CD4-positive, CD25-positive, alpha-beta regulatory T cell (primary cell): ENCODE measurements around the gene FABP1. TPM values are rescaled to one million over a fixed set of nuclear protein-coding genes. Genes with fewer than 3 reads are reported as not detected.

Source experiments
- ATAC-seq, 2 donors: fragments of 150-1000 bp; cut with Tn5 transposase; one replicate each; pipeline ENCODE4 v1.10.0; 2021; ENCODE audit warnings: low read depth in 2 of 2, moderate number of reproducible peaks in 2 of 2, moderate library complexity in 1 of 2
- DNase-seq, 3 donors: peaks; one replicate each; pipeline versions ENCODE4 v3.0.0 to v3.0.0-alpha.2; 2012 to 2022; ENCODE audit warnings: mixed read lengths in 1 of 3
- H3K27ac ChIP-seq: one replicate; pipeline ENCODE4 v1.7.0; 2013; ENCODE audit warnings: mild to moderate bottlenecking, low read length; ENCODE audit not compliant: insufficient read depth, poor library complexity, severe bottlenecking
- H3K27me3 ChIP-seq: one replicate; pipeline ENCODE4 v1.7.0; 2013; ENCODE audit warnings: low read length; ENCODE audit not compliant: control insufficient read depth, insufficient read depth
- H3K36me3 ChIP-seq: one replicate; pipeline ENCODE4 v1.7.0; 2013; ENCODE audit warnings: mild to moderate bottlenecking, low read length, moderate library complexity; ENCODE audit not compliant: control insufficient read depth, insufficient read depth
- H3K4me1 ChIP-seq: 2 replicates; pipeline ENCODE4 v1.7.0; 2013; ENCODE audit warnings: mild to moderate bottlenecking, low read length; ENCODE audit not compliant: insufficient read depth, control insufficient read depth, poor library complexity, severe bottlenecking
- H3K4me3 ChIP-seq: one replicate; pipeline ENCODE4 v1.7.0; 2013; ENCODE audit warnings: low read depth, mild to moderate bottlenecking, low read length, moderate library complexity
- H3K9me3 ChIP-seq, 2 experiments: 1 replicate in 1 of 2; 2 replicates in 1 of 2; pipeline ENCODE4 v1.7.0; 2013; ENCODE audit warnings: low read length in 2 of 2, mild to moderate bottlenecking in 1 of 2, moderate library complexity in 1 of 2; ENCODE audit not compliant: control insufficient read depth in 2 of 2
- H3K27ac Mint-ChIP-seq, 3 donors: one replicate each; pipeline ENCODE4 v1.8.0; 2020 to 2022; ENCODE audit warnings: mild to moderate bottlenecking in 3 of 3, mixed read lengths in 3 of 3, moderate library complexity in 2 of 3
- H3K27me3 Mint-ChIP-seq: one replicate; pipeline ENCODE4 v1.8.0; 2022; ENCODE audit warnings: mild to moderate bottlenecking, mixed read lengths
- H3K36me3 Mint-ChIP-seq: one replicate; pipeline ENCODE4 v1.8.0; 2020; ENCODE audit warnings: mixed read lengths
- H3K4me1 Mint-ChIP-seq, 4 donors: one replicate each; pipeline ENCODE4 v1.8.0; 2020 to 2022; ENCODE audit warnings: mixed read lengths in 4 of 4, mild to moderate bottlenecking in 1 of 4
- H3K4me3 Mint-ChIP-seq, 4 donors: one replicate each; pipeline ENCODE4 v1.8.0; 2020 to 2022; ENCODE audit warnings: mild to moderate bottlenecking in 4 of 4, mixed read lengths in 4 of 4, moderate library complexity in 3 of 4
- H3K9me3 Mint-ChIP-seq, 7 donors: one replicate each; pipeline ENCODE4 v1.8.0; 2020 to 2022; ENCODE audit warnings: mixed read lengths in 7 of 7, mild to moderate bottlenecking in 3 of 7, moderate library complexity in 2 of 7
- polyA plus RNA-seq, 4 donors: library from polyadenylated mRNA; unstranded; fragments of 300-500 nt; fragmentation: Illumina TruSeq; gene quantifications; one replicate each; pipeline ENCODE4 v1.2.3, GENCODE V29; 2021
- total RNA-seq: library from RNA; stranded (reverse); gene quantifications from one replicate; pipeline ENCODE4 v1.2.3, GENCODE V29; 2022

Gene FABP1
- total and polyA plus RNA-seq, 5 donors from 2014 or later = not detected

DNA sequence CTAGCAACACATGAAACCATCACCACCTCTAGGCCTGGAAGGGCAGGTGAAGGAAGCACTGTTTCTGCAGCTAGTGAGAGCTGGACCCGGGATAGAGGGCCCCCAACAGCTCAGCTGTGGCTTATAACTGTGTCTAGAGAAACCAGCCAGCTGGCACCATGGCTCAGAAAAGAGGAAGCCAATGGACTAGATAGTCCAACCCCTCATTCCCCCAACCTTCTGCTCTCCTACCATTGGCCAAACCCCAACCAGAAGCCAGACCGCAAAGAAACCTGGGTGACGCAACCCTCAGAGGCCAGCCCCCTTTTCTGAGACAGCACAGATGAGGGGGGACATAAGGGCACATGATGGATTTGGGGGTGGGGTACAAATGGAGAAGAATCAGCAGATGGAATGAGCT, 35.9 kb downstream of the FABP1 start:
- Histone ChIP-seq H3K27me3 (peaks cover 2% of the 10 kb centered on the region), H3K4me1 (no peaks in the 10 kb centered on the region), H3K4me3 (no peak overlapping the region), H3K36me3 (no peaks in the 10 kb centered on the region), H3K9me3 (no peaks in the 10 kb centered on the region), H3K27ac (no peak overlapping the region)
- H3K36me3 Mint-ChIP-seq = no peaks in the 10 kb centered on the region
- no peak for ATAC-seq
- peaks cover 4% of the 10 kb centered on the region for H3K27me3 Mint-ChIP-seq
- DNase-seq = no peak
- peaks cover 0 to 18% (median 9%) of the 10 kb centered on the region in 4 donors for H3K4me1 Mint-ChIP-seq
- no peaks in the 10 kb centered on the region for H3K9me3 Mint-ChIP-seq
- peak overlapping the region in 1 of 4 donors; percentile 84 for H3K4me3 Mint-ChIP-seq
- no peak overlapping the region for H3K27ac Mint-ChIP-seq

DNA sequence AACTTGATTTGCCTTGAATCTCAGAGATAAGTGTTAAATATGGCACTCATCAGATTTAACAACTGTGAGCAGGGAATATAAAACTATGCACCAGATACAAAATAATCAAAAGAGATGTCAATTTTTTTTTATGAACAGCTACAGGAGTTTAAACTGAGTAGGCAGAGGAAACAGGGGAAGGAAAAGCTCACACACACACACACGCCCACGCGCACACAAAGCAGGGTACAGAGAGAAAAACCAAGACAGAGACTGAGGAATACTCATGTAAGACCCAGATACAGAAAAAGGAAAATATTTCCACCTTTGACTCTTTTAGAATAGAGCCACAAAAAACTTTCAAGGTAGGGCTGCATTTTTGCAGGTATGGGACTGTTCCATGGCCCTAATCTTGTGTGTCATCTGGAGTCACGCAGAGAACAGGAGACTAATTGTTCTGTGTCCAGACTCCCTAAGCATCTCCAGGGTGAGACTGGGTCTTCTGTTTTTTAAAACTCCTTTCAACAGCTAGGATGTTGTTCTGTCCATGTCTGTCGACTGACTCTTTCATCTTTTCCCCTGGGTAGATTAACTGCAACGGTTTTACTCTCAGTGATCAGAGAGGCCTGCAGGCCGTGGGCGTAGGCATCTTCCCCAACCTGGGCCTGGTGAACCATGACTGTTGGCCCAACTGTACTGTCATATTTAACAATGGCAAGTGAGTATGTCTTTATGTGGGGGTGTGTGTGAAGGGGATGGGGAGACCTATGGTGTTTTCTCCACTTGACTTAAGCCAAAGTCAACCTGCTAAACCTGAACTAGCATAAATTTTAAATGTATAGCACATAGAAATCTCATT, 37.2 kb downstream of the FABP1 start:
- ATAC-seq (peak in 1 of 2 donors; percentile 20), DNase-seq (no peak)
- H3K27me3 ChIP-seq = no peaks in the 10 kb centered on the region
- Mint-ChIP-seq H3K27me3 (no peaks in the 10 kb centered on the region), H3K27ac (peak overlapping the region; percentile 11 to 68 (median 68)), H3K4me3 (peak overlapping the region in 1 of 4 donors; percentile 62), H3K9me3 (no peaks in the 10 kb centered on the region), H3K36me3 (no peaks in the 10 kb centered on the region), H3K4me1 (peaks cover 0 to 18% (median 9%) of the 10 kb centered on the region in 4 donors)
- no peaks in the 10 kb centered on the region for H3K36me3 ChIP-seq
- H3K27ac ChIP-seq = no peak overlapping the region
- H3K4me3 ChIP-seq = no peak overlapping the region
- H3K9me3 ChIP-seq = no peaks in the 10 kb centered on the region
- no peaks in the 10 kb centered on the region for H3K4me1 ChIP-seq

DNA sequence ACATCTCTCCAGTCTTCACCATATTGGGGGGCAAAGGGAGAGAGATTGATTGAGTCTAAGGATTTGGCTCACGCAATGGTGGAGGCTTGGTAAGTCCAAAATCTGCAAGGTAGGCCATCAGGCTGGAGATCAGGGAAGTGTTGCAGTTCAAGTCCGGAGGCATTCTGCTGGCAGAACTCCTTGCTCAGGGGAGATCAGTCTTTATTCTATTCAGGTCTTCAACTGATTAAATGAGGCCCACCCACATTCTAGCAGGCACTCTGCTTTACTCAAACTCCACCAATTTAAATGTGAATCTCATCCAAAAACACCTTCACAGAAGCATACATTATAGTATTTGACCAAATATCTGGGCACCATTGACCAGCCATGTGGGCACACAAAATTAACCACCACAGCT, 38.9 kb downstream of the FABP1 start:
- Mint-ChIP-seq H3K4me3 (no peak overlapping the region), H3K27ac (peak overlapping the region in 1 of 3 donors; percentile 76), H3K36me3 (no peaks in the 10 kb centered on the region), H3K9me3 (no peaks in the 10 kb centered on the region), H3K27me3 (no peaks in the 10 kb centered on the region), H3K4me1 (peaks cover 0 to 18% (median 9%) of the 10 kb centered on the region in 4 donors)
- H3K9me3 ChIP-seq = no peaks in the 10 kb centered on the region
- H3K36me3 ChIP-seq = no peaks in the 10 kb centered on the region
- H3K27me3 ChIP-seq = no peaks in the 10 kb centered on the region
- no peak for DNase-seq
- H3K4me3 ChIP-seq = no peak overlapping the region
- no peaks in the 10 kb centered on the region for H3K4me1 ChIP-seq
- no peak for ATAC-seq
- no peak overlapping the region for H3K27ac ChIP-seq

DNA sequence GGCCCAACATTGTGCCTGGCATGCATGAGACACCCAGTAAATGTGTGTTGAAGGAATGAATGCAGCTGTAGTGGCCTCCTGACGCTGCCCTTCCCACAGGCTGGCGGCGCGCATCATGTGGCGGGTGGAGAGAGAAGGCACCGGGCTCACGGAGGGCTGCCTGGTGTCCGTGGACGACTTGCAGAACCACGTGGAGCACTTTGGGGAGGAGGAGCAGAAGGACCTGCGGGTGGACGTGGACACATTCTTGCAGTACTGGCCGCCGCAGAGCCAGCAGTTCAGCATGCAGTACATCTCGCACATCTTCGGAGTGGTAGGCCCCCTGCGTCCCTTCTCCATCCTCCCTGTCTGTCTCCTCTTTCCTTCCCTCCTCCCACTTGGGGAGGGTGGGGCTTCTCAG, 40.1 kb downstream of the FABP1 start:
- H3K36me3 Mint-ChIP-seq = no peaks in the 10 kb centered on the region
- ATAC-seq (no peak), DNase-seq (no peak)
- no peaks in the 10 kb centered on the region for H3K9me3 ChIP-seq
- no peak overlapping the region for H3K4me3 ChIP-seq
- H3K4me3 Mint-ChIP-seq = no peak overlapping the region
- no peaks in the 10 kb centered on the region for H3K27me3 Mint-ChIP-seq
- no peaks in the 10 kb centered on the region for H3K36me3 ChIP-seq
- no peaks in the 10 kb centered on the region for H3K4me1 ChIP-seq
- H3K27ac ChIP-seq = no peak overlapping the region
- H3K9me3 Mint-ChIP-seq = no peaks in the 10 kb centered on the region
- H3K27me3 ChIP-seq = no peaks in the 10 kb centered on the region
- H3K27ac Mint-ChIP-seq = no peak overlapping the region
- H3K4me1 Mint-ChIP-seq = peaks cover 0 to 18% (median 9%) of the 10 kb centered on the region in 4 donors

DNA sequence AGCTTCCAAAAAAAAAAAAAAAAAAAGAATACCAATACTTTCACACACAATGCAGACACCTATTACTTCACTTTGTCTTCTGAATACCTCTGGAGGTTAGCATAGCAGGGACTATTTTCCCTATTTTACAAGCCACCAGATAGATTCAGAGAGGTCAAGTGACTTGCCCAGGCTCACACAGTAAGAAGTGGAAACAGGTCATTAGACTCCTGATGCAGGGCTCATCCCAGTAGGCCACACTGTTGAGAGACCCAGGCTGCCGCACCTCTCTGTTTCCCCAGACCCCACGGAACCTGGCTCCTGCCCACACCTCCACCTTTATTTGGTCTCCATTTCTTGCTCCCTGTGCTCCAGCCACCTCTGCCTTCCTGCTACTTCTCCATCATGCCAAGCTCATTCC, 40.8 kb downstream of the FABP1 start:
- H3K27ac ChIP-seq = no peak overlapping the region
- peaks cover 0 to 18% (median 9%) of the 10 kb centered on the region in 4 donors for H3K4me1 Mint-ChIP-seq
- no peaks in the 10 kb centered on the region for H3K9me3 ChIP-seq
- H3K27me3 ChIP-seq = no peaks in the 10 kb centered on the region
- H3K27me3 Mint-ChIP-seq = no peaks in the 10 kb centered on the region
- H3K4me1 ChIP-seq = no peaks in the 10 kb centered on the region
- no peak for DNase-seq
- no peak overlapping the region for H3K4me3 Mint-ChIP-seq
- peak overlapping the region in 1 of 3 donors; percentile 81 for H3K27ac Mint-ChIP-seq
- H3K36me3 Mint-ChIP-seq = no peaks in the 10 kb centered on the region
- H3K4me3 ChIP-seq = no peak overlapping the region
- H3K36me3 ChIP-seq = no peaks in the 10 kb centered on the region
- H3K9me3 Mint-ChIP-seq = no peaks in the 10 kb centered on the region
- ATAC-seq = no peak

DNA sequence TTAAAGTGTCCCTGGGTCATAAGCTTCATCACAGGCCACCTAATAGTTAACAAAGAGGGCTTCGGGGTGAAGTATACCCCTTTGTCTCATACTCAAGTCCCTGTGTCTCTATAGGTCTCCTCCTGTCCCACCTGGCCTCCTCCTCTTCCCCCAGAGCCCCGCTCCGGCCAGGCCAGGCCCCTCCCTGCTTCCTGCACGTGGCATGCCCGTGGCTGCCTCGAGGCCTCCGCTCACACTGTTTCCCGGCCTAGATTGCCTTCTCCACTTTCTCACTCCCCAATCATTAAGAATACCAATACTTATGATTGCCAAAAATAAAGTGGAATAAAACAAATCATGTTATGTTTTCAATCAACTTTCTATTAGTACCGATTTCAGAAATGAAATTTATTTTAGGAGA, 41.5 kb downstream of the FABP1 start:
- DNase-seq (no peak), ATAC-seq (no peak)
- Histone ChIP-seq H3K36me3 (no peaks in the 10 kb centered on the region), H3K27me3 (no peaks in the 10 kb centered on the region), H3K4me3 (no peak overlapping the region), H3K27ac (no peak overlapping the region), H3K9me3 (no peaks in the 10 kb centered on the region), H3K4me1 (no peaks in the 10 kb centered on the region)
- Mint-ChIP-seq H3K4me3 (no peak overlapping the region), H3K4me1 (peaks cover 0 to 18% (median 9%) of the 10 kb centered on the region in 4 donors), H3K9me3 (no peaks in the 10 kb centered on the region), H3K27me3 (no peaks in the 10 kb centered on the region), H3K27ac (no peak overlapping the region), H3K36me3 (no peaks in the 10 kb centered on the region)

DNA sequence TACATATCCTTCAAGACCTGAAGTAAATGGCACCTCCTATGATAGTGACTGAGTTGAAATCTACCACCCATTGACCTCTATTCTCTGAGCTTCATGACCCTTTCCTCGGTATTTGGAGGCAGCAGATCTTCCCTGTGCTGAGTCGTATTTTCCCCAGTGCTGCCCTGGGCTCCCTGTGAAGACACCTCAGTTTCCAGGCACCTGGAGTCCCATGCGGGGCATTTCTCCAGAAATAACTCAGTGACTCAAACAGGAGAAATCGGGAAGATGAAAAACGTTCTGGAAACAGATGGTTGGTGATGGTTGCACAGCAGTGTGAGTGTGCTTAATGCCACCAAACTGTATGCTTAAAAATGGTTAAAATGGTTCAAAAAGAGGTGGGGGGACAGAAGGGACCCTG, 42.3 kb downstream of the FABP1 start:
- no peaks in the 10 kb centered on the region for H3K36me3 Mint-ChIP-seq
- H3K4me3 Mint-ChIP-seq = no peak overlapping the region
- H3K9me3 Mint-ChIP-seq = no peaks in the 10 kb centered on the region
- ATAC-seq (no peak), DNase-seq (no peak)
- peak overlapping the region in 1 of 3 donors; percentile 38 for H3K27ac Mint-ChIP-seq
- H3K36me3 ChIP-seq = no peaks in the 10 kb centered on the region
- peaks cover 0 to 10% (median 7%) of the 10 kb centered on the region in 4 donors for H3K4me1 Mint-ChIP-seq
- no peaks in the 10 kb centered on the region for H3K27me3 Mint-ChIP-seq
- H3K27ac ChIP-seq = no peak overlapping the region
- H3K9me3 ChIP-seq = no peaks in the 10 kb centered on the region
- H3K4me3 ChIP-seq = no peak overlapping the region
- no peaks in the 10 kb centered on the region for H3K4me1 ChIP-seq
- no peaks in the 10 kb centered on the region for H3K27me3 ChIP-seq

DNA sequence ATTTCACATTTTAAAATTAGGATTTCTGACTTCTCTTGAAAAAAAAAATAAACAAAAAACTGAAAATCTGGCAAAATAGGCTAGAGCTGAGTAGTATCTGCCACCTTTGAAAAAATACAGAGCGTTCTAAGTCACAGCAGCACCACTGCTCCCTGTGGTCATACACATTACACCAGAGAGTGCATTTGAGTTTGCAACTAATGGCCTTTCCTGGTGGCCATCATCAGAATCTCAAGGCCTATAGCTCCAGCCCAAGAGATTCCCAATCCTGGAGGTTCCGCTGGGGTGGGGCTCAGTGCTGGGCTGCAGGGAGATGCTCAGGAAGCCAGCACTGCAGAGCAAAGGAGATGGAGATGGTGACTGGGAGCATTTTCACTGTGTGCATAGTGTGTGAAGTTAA, 42.8 kb downstream of the FABP1 start:
- H3K4me1 ChIP-seq = no peaks in the 10 kb centered on the region
- no peaks in the 10 kb centered on the region for H3K36me3 ChIP-seq
- H3K27me3 ChIP-seq = no peaks in the 10 kb centered on the region
- Mint-ChIP-seq H3K27me3 (peaks cover under 1% of the 10 kb centered on the region), H3K9me3 (no peaks in the 10 kb centered on the region), H3K27ac (no peak overlapping the region), H3K4me1 (peaks cover 0 to 5% (median 3%) of the 10 kb centered on the region in 4 donors), H3K36me3 (no peaks in the 10 kb centered on the region), H3K4me3 (no peak overlapping the region)
- no peak overlapping the region for H3K4me3 ChIP-seq
- ATAC-seq (no peak), DNase-seq (no peak)
- no peaks in the 10 kb centered on the region for H3K9me3 ChIP-seq
- H3K27ac ChIP-seq = no peak overlapping the region
